NK-92 (cell line): ENCODE measurements around the gene C4orf36.

Experiments used
- DNase-seq: peaks from one replicate; lab custom pipeline; 2025; ENCODE audit not compliant: unreplicated experiment; lab: John Stamatoyannopoulos, UW

The C4orf36 gene

GRCh38 chr4:86857341-86858052 lies 34.7 kb downstream of the C4orf36 start:
- DNase-seq: no peak

GRCh38 chr4:86856896-86857295 lies 35.3 kb downstream of the C4orf36 start:
- DNase-seq: no peak

- DNase-seq: no peak
Observed at GRCh38 chr4:86855572-86855971, 36.6 kb downstream of the C4orf36 start.

- DNase-seq: no peak
Observed at GRCh38 chr4:86853209-86853608, 39.0 kb downstream of the C4orf36 start.

- no peak for DNase-seq
Observed at GRCh38 chr4:86848732-86849619, 43.2 kb downstream of the C4orf36 start, which contains the start of gene SLC10A6. Gene SLC10A6 (minus strand): TSS chr4:86849384. CDS start chr4:86849115, 269 bp downstream.

GRCh38 chr4:86848136-86848535 lies 44.1 kb downstream of the C4orf36 start:
- no peak for DNase-seq

GRCh38 chr4:86847571-86847970 lies 44.7 kb downstream of the C4orf36 start:
- DNase-seq: no peak

- no peak for DNase-seq
Observed at GRCh38 chr4:86846921-86847320, 45.3 kb downstream of the C4orf36 start.

- DNase-seq: no peak
Observed at GRCh38 chr4:86845593-86845992, 46.6 kb downstream of the C4orf36 start.

GRCh38 chr4:86841309-86841708 lies 50.9 kb downstream of the C4orf36 start:
- no peak for DNase-seq

GRCh38 chr4:86840858-86841257 lies 51.4 kb downstream of the C4orf36 start:
- DNase-seq: no peak

GRCh38 chr4:86837691-86838503 lies 54.3 kb downstream of the C4orf36 start:
- DNase-seq: no peak

GRCh38 chr4:86835677-86836076 lies 56.5 kb downstream of the C4orf36 start:
- no peak for DNase-seq

- no peak for DNase-seq
Observed at GRCh38 chr4:86834901-86835300, 57.3 kb downstream of the C4orf36 start.

GRCh38 chr4:86833615-86834014 lies 58.6 kb downstream of the C4orf36 start:
- no peak for DNase-seq

- no peak for DNase-seq
Observed at GRCh38 chr4:86831262-86832130, 60.7 kb downstream of the C4orf36 start.
